Measurements from ENCODE around the gene GRAP. TPM values are rescaled to one million over a fixed set of nuclear protein-coding genes. Genes with fewer than 3 reads are reported as not detected.

The GRAP gene
- total RNA-seq, 1 donor from 2014 or later: not detected

DNA sequence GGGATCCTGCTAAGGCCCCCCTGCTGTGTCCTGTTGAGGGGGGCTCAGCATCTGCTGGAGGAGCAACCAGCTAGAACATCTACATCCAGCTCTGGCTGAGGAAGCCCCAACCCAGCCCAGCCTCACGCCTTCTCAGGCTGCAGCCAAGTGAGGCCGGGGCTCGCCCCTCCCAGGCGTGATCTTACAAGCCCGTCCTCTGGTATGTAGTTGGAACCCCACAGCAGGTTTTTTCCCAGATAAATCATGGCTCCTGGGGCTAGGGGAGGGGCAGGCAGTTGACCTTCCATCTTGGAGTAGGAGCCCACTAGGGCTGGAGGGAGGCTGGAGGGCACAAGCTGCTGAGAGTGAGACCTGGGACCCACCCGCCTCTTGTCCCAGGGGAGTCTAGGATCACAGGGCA lies 46.8 kb downstream of the GRAP start:
- Mint-ChIP-seq H3K9me3 (ENCODE audit: low read depth) (peaks cover 9% of the 10 kb centered on the region), H3K4me1 (ENCODE audit: low read depth) (peaks cover 23% of the 10 kb centered on the region), H3K36me3 (ENCODE audit: insufficient read depth) (peaks cover 15% of the 10 kb centered on the region), H3K27me3 (no peaks in the 10 kb centered on the region), H3K4me3 (ENCODE audit: low read depth) (no peak overlapping the region), H3K27ac (no peak overlapping the region)
- DNase-seq (ENCODE audit: low spot score, unreplicated experiment): no peak
- no peak for TF ChIP-seq CTCF (IDR thresholded peaks at IDR 0.05; ENCODE audit: unreplicated experiment)

DNA sequence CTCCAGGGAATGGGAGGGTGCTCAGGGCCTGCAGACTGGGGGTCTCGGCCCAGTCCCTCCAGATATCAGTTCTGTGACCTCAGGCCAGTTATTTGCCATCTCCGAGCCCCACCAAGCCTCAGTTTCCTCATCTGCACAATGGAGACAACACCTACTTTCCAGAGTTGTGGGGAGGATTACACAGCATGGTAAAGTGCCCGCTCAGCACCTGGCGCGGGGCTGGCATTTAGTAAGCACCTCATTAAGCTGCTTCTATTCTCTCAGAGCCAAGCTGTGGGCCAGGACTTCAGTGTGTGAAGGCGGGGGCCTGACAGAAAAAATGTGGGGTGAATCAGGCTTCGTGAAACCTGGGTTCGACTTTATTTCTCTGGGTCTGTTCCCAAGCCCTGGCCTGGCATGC lies 47.4 kb downstream of the GRAP start:
- Mint-ChIP-seq H3K36me3 (ENCODE audit: insufficient read depth) (peaks cover 17% of the 10 kb centered on the region), H3K27me3 (no peaks in the 10 kb centered on the region), H3K4me1 (ENCODE audit: low read depth) (peaks cover 23% of the 10 kb centered on the region), H3K4me3 (ENCODE audit: low read depth) (no peak overlapping the region), H3K27ac (no peak overlapping the region), H3K9me3 (ENCODE audit: low read depth) (peaks cover 10% of the 10 kb centered on the region)
- DNase-seq (ENCODE audit: low spot score, unreplicated experiment): no peak
- no peak for TF ChIP-seq CTCF (IDR thresholded peaks at IDR 0.05; ENCODE audit: unreplicated experiment)

DNA sequence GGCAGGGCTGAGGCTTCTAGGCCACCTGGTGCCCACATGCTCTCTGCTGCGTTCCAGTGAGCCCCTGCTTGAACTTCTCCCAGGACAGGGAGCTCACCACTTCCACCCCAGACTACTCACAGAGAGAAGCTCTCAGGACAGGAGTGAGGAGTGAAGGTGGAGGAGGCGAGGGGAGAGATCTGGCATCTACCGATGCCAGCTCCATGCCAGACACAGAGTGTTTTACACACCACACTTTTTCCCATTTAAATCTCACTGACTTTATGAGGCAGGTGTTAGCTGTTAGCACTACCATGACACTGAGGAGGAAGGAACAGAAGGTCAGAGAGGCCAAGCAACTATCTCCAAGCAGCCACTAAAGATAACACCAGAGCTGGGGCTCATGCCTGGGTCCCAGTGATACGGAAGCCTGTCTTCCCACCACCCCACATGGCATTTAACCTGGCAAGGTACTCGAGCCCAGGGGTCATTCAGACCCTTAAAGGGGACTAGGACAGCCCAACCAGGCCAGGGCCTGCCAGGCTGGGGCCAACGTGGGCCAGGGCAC lies 49.0 kb downstream of the GRAP start:
- H3K9me3 Mint-ChIP-seq (ENCODE audit: low read depth): peaks cover 10% of the 10 kb centered on the region
- no peak overlapping the region for H3K27ac Mint-ChIP-seq
- H3K4me3 Mint-ChIP-seq (ENCODE audit: low read depth): no peak overlapping the region
- H3K36me3 Mint-ChIP-seq (ENCODE audit: insufficient read depth): peaks cover 17% of the 10 kb centered on the region
- TF ChIP-seq CTCF (IDR thresholded peaks at IDR 0.05; ENCODE audit: unreplicated experiment): no peak
- DNase-seq (ENCODE audit: low spot score, unreplicated experiment): no peak
- peaks cover 19% of the 10 kb centered on the region for H3K4me1 Mint-ChIP-seq (ENCODE audit: low read depth)
- H3K27me3 Mint-ChIP-seq: no peaks in the 10 kb centered on the region

GRCh38 chr17:18996458-18996857 lies 50.3 kb downstream of the GRAP start:
- Mint-ChIP-seq H3K9me3 (ENCODE audit: low read depth) (peaks cover 10% of the 10 kb centered on the region), H3K36me3 (ENCODE audit: insufficient read depth) (peaks cover 17% of the 10 kb centered on the region), H3K27ac (no peak overlapping the region), H3K4me3 (ENCODE audit: low read depth) (no peak overlapping the region), H3K4me1 (ENCODE audit: low read depth) (peaks cover 10% of the 10 kb centered on the region), H3K27me3 (no peaks in the 10 kb centered on the region)
- no peak for DNase-seq (ENCODE audit: low spot score, unreplicated experiment)
- TF ChIP-seq CTCF (IDR thresholded peaks at IDR 0.05; ENCODE audit: unreplicated experiment): no peak

DNA sequence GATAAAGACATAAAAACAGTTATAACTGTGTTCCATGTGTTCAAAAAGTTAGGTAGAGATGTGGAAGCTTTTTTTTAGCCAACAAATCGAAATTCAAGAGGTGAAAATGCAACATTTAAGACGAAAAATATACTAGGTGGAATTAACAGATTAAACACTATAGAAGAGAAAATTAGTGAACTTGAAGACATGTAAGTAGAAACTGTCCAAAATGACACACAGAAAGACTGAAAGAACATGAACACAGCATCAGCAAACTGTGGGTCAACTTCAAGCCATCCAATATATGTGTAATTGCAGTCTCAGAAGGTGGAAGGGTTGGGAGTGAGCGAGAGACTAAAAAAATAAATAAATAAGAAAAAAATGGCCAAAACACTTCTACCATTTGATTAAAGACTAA lies 51.5 kb downstream of the GRAP start:
- no peak for TF ChIP-seq CTCF (IDR thresholded peaks at IDR 0.05; ENCODE audit: unreplicated experiment)
- H3K27me3 Mint-ChIP-seq: no peaks in the 10 kb centered on the region
- no peak overlapping the region for H3K27ac Mint-ChIP-seq
- H3K4me3 Mint-ChIP-seq (ENCODE audit: low read depth): no peak overlapping the region
- no peak for DNase-seq (ENCODE audit: low spot score, unreplicated experiment)
- H3K36me3 Mint-ChIP-seq (ENCODE audit: insufficient read depth): peaks cover 17% of the 10 kb centered on the region
- peaks cover 10% of the 10 kb centered on the region for H3K9me3 Mint-ChIP-seq (ENCODE audit: low read depth)
- no peaks in the 10 kb centered on the region for H3K4me1 Mint-ChIP-seq (ENCODE audit: low read depth)
